Endothelial cell (in vitro differentiated cells): Measurements from ENCODE around the gene AUTS2. TPM values are rescaled to one million over a fixed set of nuclear protein-coding genes. Genes with fewer than 3 reads are reported as not detected.

Experiments
- DNase-seq: peaks from one replicate; pipeline ENCODE4 v3.0.0; 2021; ENCODE audit warnings: low spot score
- H3K27ac Mint-ChIP-seq: one replicate; pipeline ENCODE4 v1.8.0; 2021; ENCODE audit warnings: mixed read lengths, inconsistent platforms; ENCODE audit not compliant: unreplicated experiment
- H3K27me3 Mint-ChIP-seq: one replicate; pipeline ENCODE4 v1.8.0; 2021; ENCODE audit warnings: mild to moderate bottlenecking, moderate library complexity, mixed read lengths, inconsistent platforms; ENCODE audit not compliant: unreplicated experiment
- H3K36me3 Mint-ChIP-seq: one replicate; pipeline ENCODE4 v1.8.0; 2021; ENCODE audit warnings: mild to moderate bottlenecking, low read depth, mixed read lengths, inconsistent platforms; ENCODE audit not compliant: unreplicated experiment
- H3K4me1 Mint-ChIP-seq: one replicate; pipeline ENCODE4 v1.8.0; 2021; ENCODE audit warnings: mild to moderate bottlenecking, mixed read lengths, inconsistent platforms; ENCODE audit not compliant: unreplicated experiment
- H3K4me3 Mint-ChIP-seq: one replicate; pipeline ENCODE4 v1.8.0; 2021; ENCODE audit warnings: mild to moderate bottlenecking, mixed read lengths, inconsistent platforms; ENCODE audit not compliant: unreplicated experiment
- H3K9me3 Mint-ChIP-seq: one replicate; pipeline ENCODE4 v1.8.0; 2021; ENCODE audit warnings: mixed read lengths, inconsistent platforms; ENCODE audit not compliant: unreplicated experiment
- CTCF ChIP-seq: fragments of 200-600 bp; sonication (generic); IDR thresholded peaks from one replicate; pipeline ENCODE4 v1.5.0; 2021; ENCODE audit warnings: antibody characterized with exemption; ENCODE audit not compliant: unreplicated experiment
- total RNA-seq: library from RNA; stranded (reverse); fragmentation: NEBNext Ultra II Directional; extraction: Animal tissue kit (Norgen Biotek cat#: 25700); gene quantifications from one replicate; pipeline ENCODE4 v1.2.1, GENCODE V29; 2021; ENCODE audit not compliant: unreplicated experiment

AUTS2 gene
- total RNA-seq, 1 donor from 2014 or later = 103 TPM

- no peak for TF ChIP-seq CTCF
- Mint-ChIP-seq H3K9me3 (no peaks in the 10 kb centered on the region), H3K36me3 (no peaks in the 10 kb centered on the region), H3K4me3 (no peak overlapping the region), H3K4me1 (peaks cover 17% of the 10 kb centered on the region), H3K27ac (no peak overlapping the region), H3K27me3 (peaks cover under 1% of the 10 kb centered on the region)
- DNase-seq = no peak
Observed at GRCh38 chr7:69678494-69679187, 80.4 kb downstream of the AUTS2 start.

GRCh38 chr7:69681181-69681580 lies 82.9 kb downstream of the AUTS2 start:
- Mint-ChIP-seq H3K36me3 (no peaks in the 10 kb centered on the region), H3K4me3 (no peak overlapping the region), H3K4me1 (peaks cover 28% of the 10 kb centered on the region), H3K27me3 (peaks cover 2% of the 10 kb centered on the region), H3K9me3 (no peaks in the 10 kb centered on the region), H3K27ac (no peak overlapping the region)
- no peak for TF ChIP-seq CTCF
- no peak for DNase-seq

- no peak for TF ChIP-seq CTCF
- Mint-ChIP-seq H3K9me3 (no peaks in the 10 kb centered on the region), H3K27ac (no peak overlapping the region), H3K27me3 (peaks cover 2% of the 10 kb centered on the region), H3K4me1 (peaks cover 24% of the 10 kb centered on the region), H3K4me3 (no peak overlapping the region), H3K36me3 (no peaks in the 10 kb centered on the region)
- DNase-seq = no peak
Observed at GRCh38 chr7:69682518-69682917, 84.2 kb downstream of the AUTS2 start.

GRCh38 chr7:69683002-69683401 lies 84.7 kb downstream of the AUTS2 start:
- Mint-ChIP-seq H3K9me3 (no peaks in the 10 kb centered on the region), H3K27me3 (peaks cover 2% of the 10 kb centered on the region), H3K4me3 (no peak overlapping the region), H3K27ac (no peak overlapping the region), H3K4me1 (peaks cover 20% of the 10 kb centered on the region), H3K36me3 (no peaks in the 10 kb centered on the region)
- no peak for TF ChIP-seq CTCF
- DNase-seq = no peak
